ENCODE measurements around the gene KDM4C. TPM values are rescaled to one million over a fixed set of nuclear protein-coding genes. Genes with fewer than 3 reads are reported as not detected.
"Not testable (repeated sequence)": the region's sequence is repeated elsewhere in the genome, so short reads cannot be mapped to it uniquely, and the experiment has no call there.

The KDM4C gene
- total RNA-seq, 2 experiments from 2014 or later: 53.0 to 53.7 TPM

DNA sequence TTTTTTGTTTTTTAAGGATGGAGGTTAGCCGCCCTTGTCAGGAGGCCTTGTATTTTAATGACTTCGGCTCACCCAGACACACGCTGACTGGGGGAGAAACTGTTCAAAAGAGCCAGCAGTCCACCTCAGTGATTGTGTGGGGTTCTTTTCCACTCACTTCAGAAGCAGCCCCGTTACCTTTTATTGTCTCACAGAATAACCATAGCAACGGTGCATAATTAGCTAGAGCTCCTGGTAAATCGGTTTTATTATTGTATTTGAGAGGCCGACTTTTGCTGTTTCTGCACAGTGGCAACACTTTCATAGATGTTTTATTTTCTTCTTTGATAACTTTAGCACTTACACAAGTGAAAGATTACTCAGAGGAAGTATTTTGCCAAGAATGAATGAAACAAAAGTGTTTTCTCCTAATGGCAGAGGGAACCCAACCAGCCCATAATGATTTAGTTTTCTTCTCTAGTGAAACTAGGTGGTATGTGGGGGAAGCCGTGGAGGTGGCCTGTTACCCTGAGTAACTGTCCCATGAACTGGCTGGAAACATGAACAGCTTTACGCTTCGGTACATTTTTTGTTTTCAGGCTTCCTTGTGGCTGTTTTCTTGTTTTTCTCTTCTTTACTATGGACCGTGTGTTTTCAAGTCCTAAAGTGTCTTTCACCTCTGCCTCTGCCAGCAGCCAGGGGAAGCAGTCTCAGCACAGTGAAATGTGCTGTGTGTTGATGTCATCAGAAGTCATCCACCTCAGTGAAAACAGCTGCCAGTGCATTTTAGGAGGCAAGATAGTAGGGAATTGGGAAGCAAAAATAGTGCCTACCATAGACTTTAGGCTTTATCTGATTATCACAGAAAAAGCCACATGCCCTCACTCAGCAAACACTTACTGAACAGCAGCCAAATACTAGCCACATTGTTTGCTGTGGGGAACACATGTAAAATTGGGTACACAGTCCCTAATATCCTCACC lies 414.7 kb downstream of the KDM4C start:
- Mint-ChIP-seq H3K4me1 (peaks cover 19% of the 10 kb centered on the region), H3K4me3 (no peak overlapping the region), H3K9me3 (no peaks in the 10 kb centered on the region), H3K36me3 (ENCODE audit: low read depth) (peaks cover 40% of the 10 kb centered on the region), H3K27me3 (no peaks in the 10 kb centered on the region), H3K27ac (no peak overlapping the region)
- ChIA-PET POLR2A (no interaction called here), CTCF (no interaction called here)
- DNase-seq: no peak

DNA sequence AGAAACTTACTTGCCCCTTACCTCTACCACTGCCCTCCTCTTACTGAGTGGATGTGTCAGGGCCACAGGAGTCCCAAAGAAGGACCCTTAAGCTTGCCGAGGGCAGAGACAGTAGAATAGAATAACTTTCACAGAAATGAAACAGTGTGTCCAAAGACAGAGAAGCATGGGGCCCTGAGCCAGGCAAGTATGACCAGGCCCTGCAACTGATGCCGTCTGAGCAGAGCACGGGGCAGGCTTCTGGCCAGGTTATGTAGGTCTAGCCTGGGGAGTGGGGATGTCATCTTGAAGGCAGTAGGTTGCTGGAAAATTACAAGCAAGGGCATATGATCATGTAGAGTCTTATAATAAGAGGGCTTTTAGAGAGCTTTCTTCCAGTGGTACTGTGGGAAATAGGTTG lies 415.4 kb downstream of the KDM4C start:
- no peaks in the 10 kb centered on the region for H3K9me3 Mint-ChIP-seq
- H3K27ac Mint-ChIP-seq: no peak overlapping the region
- H3K36me3 Mint-ChIP-seq (ENCODE audit: low read depth): peaks cover 46% of the 10 kb centered on the region
- H3K4me3 Mint-ChIP-seq: no peak overlapping the region
- POLR2A ChIA-PET: no interaction called here
- peaks cover 19% of the 10 kb centered on the region for H3K4me1 Mint-ChIP-seq
- no peak for DNase-seq
- no peaks in the 10 kb centered on the region for H3K27me3 Mint-ChIP-seq
- CTCF ChIA-PET: interaction anchor here (1.3 kb wide), 1 partner anchor 12 kb away, joined by 3 read pairs; no protein-coding TSS in a partner anchor

DNA sequence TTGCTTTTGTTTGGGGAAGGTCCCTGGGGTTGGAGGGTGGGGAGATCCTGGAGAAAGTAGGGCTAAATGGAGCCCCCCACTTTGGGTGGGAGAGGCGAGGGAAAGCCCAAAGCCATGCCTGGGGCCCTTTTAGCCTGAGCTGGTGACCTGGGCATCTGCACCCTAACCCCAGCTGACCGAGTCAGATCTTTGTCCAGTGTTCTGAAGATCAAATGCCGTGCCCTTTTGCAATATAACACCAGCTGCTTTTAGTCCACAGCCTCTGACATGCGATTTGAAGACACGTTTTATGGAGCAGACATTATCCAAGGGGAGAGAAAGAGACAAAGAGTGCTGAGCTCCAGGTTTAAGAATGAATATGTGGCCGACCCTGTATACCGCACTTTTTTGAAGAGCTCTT lies 416.5 kb downstream of the KDM4C start:
- H3K4me1 Mint-ChIP-seq: peaks cover 25% of the 10 kb centered on the region
- ChIA-PET CTCF (interaction anchor here (0.7 to 1.3 kb wide), 3 partner anchors 13 to 42 kb away, joined by 3 read pairs; no protein-coding TSS in a partner anchor), POLR2A (no interaction called here)
- peaks cover 49% of the 10 kb centered on the region for H3K36me3 Mint-ChIP-seq (ENCODE audit: low read depth)
- no peaks in the 10 kb centered on the region for H3K27me3 Mint-ChIP-seq
- DNase-seq: no peak
- no peaks in the 10 kb centered on the region for H3K9me3 Mint-ChIP-seq
- H3K27ac Mint-ChIP-seq: no peak overlapping the region
- no peak overlapping the region for H3K4me3 Mint-ChIP-seq

DNA sequence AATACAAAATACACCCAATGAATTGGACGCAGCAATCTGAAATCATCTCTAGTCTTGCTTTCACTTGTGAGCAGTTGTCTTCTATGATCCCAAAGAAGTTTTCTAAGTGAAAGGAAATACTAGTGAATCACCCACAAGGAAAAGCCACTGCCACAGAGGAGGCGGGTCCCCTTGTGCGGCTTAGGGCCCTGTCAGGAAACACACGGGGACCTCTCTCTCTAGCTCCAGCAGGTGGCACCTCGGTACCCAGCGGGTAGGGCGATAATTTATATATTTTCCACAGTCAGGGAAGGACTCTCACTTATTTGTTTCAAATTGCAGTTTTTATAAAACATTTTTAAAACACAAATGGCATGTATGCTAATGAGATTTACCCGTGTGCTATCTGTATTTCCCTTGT lies 417.1 kb downstream of the KDM4C start:
- DNase-seq: no peak
- ChIA-PET CTCF (no interaction called here), POLR2A (no interaction called here)
- no peaks in the 10 kb centered on the region for H3K27me3 Mint-ChIP-seq
- no peak overlapping the region for H3K27ac Mint-ChIP-seq
- H3K36me3 Mint-ChIP-seq (ENCODE audit: low read depth): peaks cover 46% of the 10 kb centered on the region
- H3K9me3 Mint-ChIP-seq: no peaks in the 10 kb centered on the region
- no peak overlapping the region for H3K4me3 Mint-ChIP-seq
- peaks cover 21% of the 10 kb centered on the region for H3K4me1 Mint-ChIP-seq

DNA sequence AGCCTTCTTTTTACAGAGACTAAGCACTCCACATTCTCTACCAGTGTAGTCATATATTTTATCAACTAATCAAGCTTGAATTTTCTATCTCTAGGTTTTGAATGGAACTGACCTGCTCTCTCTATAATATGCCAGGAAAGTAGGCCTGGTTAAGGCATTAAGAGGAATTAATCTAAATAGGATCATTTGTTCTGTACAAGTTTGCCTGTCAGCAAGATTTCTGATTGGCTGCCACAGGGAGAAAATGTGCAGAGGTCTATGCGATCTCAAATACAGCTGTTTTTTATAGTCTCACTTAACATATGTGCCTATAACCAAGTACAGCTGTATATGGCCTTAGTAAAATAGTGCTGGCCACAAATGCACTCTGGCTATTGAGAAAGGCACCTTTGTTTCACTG lies 418.8 kb downstream of the KDM4C start:
- CTCF ChIA-PET: no interaction called here
- H3K9me3 Mint-ChIP-seq: no peaks in the 10 kb centered on the region
- no peak overlapping the region for H3K4me3 Mint-ChIP-seq
- no peak overlapping the region for H3K27ac Mint-ChIP-seq
- POLR2A ChIA-PET: no interaction called here
- peaks cover 19% of the 10 kb centered on the region for H3K4me1 Mint-ChIP-seq
- H3K36me3 Mint-ChIP-seq (ENCODE audit: low read depth): peaks cover 41% of the 10 kb centered on the region
- no peaks in the 10 kb centered on the region for H3K27me3 Mint-ChIP-seq
- no peak for DNase-seq

DNA sequence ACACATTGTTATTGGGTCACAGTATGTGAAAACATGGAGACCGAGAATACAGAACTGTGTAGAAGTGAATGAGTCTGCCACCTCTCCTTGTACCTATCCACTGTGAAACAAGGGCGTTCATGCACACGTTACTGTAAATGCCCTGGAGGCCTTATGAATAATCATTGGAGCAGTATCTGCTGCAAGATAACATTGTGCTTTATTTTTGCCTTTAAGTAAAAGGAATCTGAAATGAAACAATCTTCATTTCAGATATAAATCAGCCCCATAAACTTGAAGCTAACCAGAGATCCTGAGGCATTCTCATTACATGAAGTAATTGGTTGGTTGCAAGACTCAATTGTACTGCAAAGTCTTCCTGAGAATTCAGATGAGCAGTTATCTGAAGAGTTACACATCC lies 419.6 kb downstream of the KDM4C start:
- H3K27ac Mint-ChIP-seq: no peak overlapping the region
- H3K36me3 Mint-ChIP-seq (ENCODE audit: low read depth): peaks cover 46% of the 10 kb centered on the region
- H3K27me3 Mint-ChIP-seq: no peaks in the 10 kb centered on the region
- DNase-seq: no peak
- H3K4me1 Mint-ChIP-seq: peaks cover 19% of the 10 kb centered on the region
- ChIA-PET POLR2A (no interaction called here), CTCF (no interaction called here)
- peaks cover 2% of the 10 kb centered on the region for H3K9me3 Mint-ChIP-seq
- H3K4me3 Mint-ChIP-seq: no peak overlapping the region

DNA sequence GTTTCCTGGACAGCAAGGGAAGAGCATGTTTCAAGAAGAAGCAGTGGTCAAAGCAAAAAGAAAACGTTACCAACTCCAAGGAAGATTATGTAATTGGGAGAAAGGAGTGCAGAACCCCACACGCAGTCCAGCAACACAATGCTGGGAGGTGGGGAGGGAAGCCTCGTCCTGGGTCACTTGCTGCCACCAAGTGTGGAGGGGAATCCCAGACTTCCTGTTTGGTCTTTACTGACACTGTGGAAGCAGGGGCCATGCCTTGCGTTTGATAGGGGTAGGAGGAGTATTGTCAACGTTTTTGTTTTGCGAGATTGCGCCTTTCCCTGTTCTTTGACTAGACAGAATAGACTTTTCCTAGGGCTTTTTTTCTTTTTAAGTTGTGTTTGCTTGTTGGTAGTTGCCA lies 421.0 kb downstream of the KDM4C start:
- Mint-ChIP-seq H3K27me3 (no peaks in the 10 kb centered on the region), H3K4me1 (peaks cover 16% of the 10 kb centered on the region)
- CTCF ChIA-PET: no interaction called here

DNA sequence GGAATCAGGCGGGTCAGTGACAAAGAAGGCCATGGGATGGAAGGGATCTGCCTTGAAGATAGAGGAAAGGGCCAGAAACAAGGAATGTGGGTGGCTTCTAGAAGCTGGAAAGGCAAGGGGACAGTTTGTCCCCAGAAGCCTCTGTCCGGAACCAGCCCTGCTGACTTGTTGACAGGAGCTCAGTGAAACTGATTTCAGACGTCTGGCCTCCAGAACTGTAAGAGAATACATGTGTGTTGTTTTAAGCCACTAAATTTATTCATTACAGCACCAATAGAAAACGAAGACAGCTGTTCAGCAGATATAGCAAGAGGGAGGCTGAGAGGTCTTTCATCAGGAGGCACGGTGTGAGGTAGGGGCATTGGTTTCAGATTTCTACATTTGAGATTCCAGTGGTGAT lies 422.5 kb downstream of the KDM4C start:
- H3K4me1 Mint-ChIP-seq: peaks cover 6% of the 10 kb centered on the region
- ChIA-PET POLR2A (no interaction called here), CTCF (interaction anchor here (0.6 kb wide), 1 partner anchor 18 kb away, joined by 3 read pairs; no protein-coding TSS in a partner anchor)
- no peak overlapping the region for H3K27ac Mint-ChIP-seq
- no peak for DNase-seq
- H3K9me3 Mint-ChIP-seq: peaks cover 10% of the 10 kb centered on the region
- H3K27me3 Mint-ChIP-seq: no peaks in the 10 kb centered on the region
- H3K36me3 Mint-ChIP-seq (ENCODE audit: low read depth): peaks cover 43% of the 10 kb centered on the region
- H3K4me3 Mint-ChIP-seq: no peak overlapping the region

More for the DNA sequence above, 421.0 kb downstream of the KDM4C start:
- no peak for DNase-seq
- peaks cover 7% of the 10 kb centered on the region for H3K9me3 Mint-ChIP-seq
- H3K4me3 Mint-ChIP-seq: no peak overlapping the region
- POLR2A ChIA-PET: no interaction called here
- no peak overlapping the region for H3K27ac Mint-ChIP-seq
- H3K36me3 Mint-ChIP-seq (ENCODE audit: low read depth): peaks cover 53% of the 10 kb centered on the region

DNA sequence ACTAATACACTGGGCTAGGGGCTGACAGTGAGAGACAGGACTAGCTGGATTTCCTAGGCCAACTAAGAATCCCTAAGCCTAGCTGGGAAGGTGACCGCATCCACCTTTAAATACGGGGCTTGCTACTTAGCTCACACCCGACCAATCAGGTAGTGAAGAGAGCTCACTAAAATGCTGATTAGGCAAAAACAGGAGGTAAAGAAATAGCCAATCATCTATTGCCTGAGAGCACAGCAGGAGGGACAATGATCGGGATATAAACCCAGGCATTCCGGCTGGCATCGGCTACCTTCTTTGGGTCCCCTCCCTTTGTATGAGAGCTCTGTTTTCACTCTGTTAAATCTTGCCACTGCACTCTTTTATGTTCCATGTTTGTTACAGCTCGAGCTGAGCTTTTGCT lies 425.4 kb downstream of the KDM4C start:
- DNase-seq, POLR2A ChIA-PET, H3K4me1 Mint-ChIP-seq, CTCF ChIA-PET, H3K27me3 Mint-ChIP-seq, H3K4me3 Mint-ChIP-seq: not testable (repeated sequence)
- Mint-ChIP-seq H3K9me3 (peaks cover 23% of the 10 kb centered on the region), H3K27ac (peak overlapping the region; percentile 48), H3K36me3 (ENCODE audit: low read depth) (peaks cover 36% of the 10 kb centered on the region)

DNA sequence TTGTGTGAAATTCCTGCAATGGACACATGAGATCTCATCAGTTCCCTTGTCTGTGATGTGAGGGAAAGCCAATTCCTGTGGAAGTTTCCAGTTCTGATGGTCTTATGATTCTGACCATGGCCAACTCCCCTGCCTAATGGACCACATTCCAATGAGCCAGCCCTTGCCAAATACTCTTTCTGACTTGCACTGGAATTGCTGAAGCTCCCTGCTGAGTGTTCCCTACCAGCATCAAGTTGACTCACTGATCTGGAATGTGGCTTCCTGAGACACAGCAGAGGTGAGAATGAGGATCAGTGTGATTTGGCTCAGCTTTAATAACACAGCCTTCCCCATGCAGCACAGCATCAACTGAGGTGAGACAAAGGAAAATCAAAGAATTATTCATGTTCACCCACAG lies 427.8 kb downstream of the KDM4C start:
- Mint-ChIP-seq H3K9me3 (peaks cover 40% of the 10 kb centered on the region), H3K4me3 (no peak overlapping the region), H3K4me1 (no peaks in the 10 kb centered on the region), H3K27me3 (no peaks in the 10 kb centered on the region), H3K27ac (no peak overlapping the region), H3K36me3 (ENCODE audit: low read depth) (peaks cover 24% of the 10 kb centered on the region)
- no peak for DNase-seq
- CTCF ChIA-PET: no interaction called here
- POLR2A ChIA-PET: no interaction called here

DNA sequence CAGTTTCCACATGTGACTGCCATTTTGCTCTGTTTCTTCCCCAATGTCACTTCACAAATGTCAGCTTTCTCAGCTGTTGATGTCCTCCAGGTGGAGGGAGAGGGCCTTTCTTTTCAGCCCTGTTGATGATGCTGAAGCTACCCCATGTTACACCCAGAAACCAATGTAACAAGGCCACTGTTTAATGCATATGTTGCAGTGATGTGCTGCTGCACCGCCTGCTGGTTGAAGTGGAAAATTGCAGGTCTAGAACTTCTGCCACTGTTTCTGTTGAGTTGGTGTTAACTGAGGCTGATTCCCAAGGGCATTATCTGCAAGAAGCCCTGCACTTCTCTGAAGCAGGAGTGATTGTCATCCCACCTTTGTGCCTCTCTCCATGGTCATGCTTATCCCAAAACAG lies 428.4 kb downstream of the KDM4C start:
- POLR2A ChIA-PET: no interaction called here
- DNase-seq: peak; percentile 13
- CTCF ChIA-PET: no interaction called here
- peaks cover 25% of the 10 kb centered on the region for H3K36me3 Mint-ChIP-seq (ENCODE audit: low read depth)
- H3K4me1 Mint-ChIP-seq: no peaks in the 10 kb centered on the region
- H3K27ac Mint-ChIP-seq: no peak overlapping the region
- peaks cover 45% of the 10 kb centered on the region for H3K9me3 Mint-ChIP-seq
- H3K27me3 Mint-ChIP-seq: no peaks in the 10 kb centered on the region
- no peak overlapping the region for H3K4me3 Mint-ChIP-seq

DNA sequence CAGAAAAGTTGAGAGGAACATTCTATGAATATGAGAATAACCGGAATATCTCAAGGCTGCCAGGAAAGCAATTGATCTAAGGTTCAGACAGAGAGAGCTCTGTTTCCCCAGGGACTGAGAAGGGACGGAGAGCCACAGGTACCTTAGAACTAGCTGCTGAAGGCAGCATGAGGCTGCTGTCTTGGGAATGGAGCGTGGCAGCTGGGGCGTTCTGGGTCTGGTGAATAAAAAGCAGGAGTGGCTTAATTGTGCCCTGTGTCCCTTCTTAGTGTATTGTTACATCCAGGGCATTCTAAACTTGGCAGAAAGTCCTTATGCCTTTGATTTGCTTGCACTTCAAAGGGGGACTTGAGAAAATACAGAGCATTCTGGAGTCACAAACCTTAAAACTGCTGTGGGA lies 434.5 kb downstream of the KDM4C start:
- no peaks in the 10 kb centered on the region for H3K4me1 Mint-ChIP-seq
- no peak overlapping the region for H3K4me3 Mint-ChIP-seq
- peaks cover 4% of the 10 kb centered on the region for H3K36me3 Mint-ChIP-seq (ENCODE audit: low read depth)
- ChIA-PET CTCF (no interaction called here), POLR2A (no interaction called here)
- no peaks in the 10 kb centered on the region for H3K27me3 Mint-ChIP-seq
- H3K9me3 Mint-ChIP-seq: peaks cover 34% of the 10 kb centered on the region
- DNase-seq: no peak
- H3K27ac Mint-ChIP-seq: no peak overlapping the region

DNA sequence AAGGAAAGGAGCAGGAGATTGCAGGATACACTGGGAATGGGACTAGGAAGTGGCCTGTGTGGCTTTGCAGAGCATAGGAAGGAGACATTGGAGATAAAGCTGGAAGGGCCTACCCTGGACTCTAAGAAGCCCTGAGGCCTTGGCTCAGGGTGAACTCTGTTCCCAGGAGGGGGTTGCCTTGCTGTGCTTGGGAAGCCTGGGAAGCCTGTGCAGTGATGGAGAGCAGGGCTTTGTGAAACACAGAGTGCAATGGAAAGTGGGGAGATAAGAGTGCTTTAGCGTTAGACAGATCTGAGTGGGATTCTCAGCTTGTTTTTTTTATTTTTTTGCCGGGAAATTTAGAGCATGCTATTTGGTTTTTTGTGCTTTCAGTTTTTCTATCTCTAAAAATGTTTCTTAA lies 437.8 kb downstream of the KDM4C start:
- Mint-ChIP-seq H3K27me3 (no peaks in the 10 kb centered on the region), H3K27ac (no peak overlapping the region), H3K4me3 (no peak overlapping the region), H3K4me1 (no peaks in the 10 kb centered on the region), H3K9me3 (peaks cover 14% of the 10 kb centered on the region), H3K36me3 (ENCODE audit: low read depth) (peaks cover 2% of the 10 kb centered on the region)
- CTCF ChIA-PET: interaction anchor here (1.3 kb wide), 1 partner anchor 27 kb away, joined by 3 read pairs; no protein-coding TSS in a partner anchor
- no peak for DNase-seq
- POLR2A ChIA-PET: no interaction called here

DNA sequence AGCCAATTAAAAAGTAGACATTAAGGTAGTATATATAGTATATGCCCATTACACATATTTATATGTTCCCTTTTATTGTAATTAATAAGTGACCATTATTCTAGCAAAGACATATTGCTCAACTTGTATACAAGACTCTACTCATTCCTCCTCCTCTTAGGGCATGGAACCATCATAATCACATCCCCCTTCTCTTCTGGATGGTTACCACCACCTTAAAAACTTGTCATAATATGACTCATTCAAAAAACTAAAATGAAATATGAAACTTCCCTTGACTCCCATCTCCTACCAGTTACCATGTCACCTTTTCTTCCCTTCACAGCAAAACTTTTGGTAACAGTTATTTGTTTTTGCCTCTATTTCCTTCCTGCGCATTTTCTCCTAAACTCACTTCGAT lies 438.7 kb downstream of the KDM4C start:
- Mint-ChIP-seq H3K27me3 (no peaks in the 10 kb centered on the region), H3K36me3 (ENCODE audit: low read depth) (no peaks in the 10 kb centered on the region), H3K27ac (no peak overlapping the region), H3K9me3 (peaks cover 8% of the 10 kb centered on the region), H3K4me3 (no peak overlapping the region), H3K4me1 (no peaks in the 10 kb centered on the region)
- ChIA-PET CTCF (interaction anchor here (0.6 kb wide), 1 partner anchor 380 kb away, joined by 3 read pairs; no protein-coding TSS in a partner anchor), POLR2A (no interaction called here)
- DNase-seq: no peak
